ENCODE measurements around the gene GOLM1.
"Not testable (repeated sequence)": the region's sequence is repeated elsewhere in the genome, so short reads cannot be mapped to it uniquely, and the experiment has no call there.

DNA sequence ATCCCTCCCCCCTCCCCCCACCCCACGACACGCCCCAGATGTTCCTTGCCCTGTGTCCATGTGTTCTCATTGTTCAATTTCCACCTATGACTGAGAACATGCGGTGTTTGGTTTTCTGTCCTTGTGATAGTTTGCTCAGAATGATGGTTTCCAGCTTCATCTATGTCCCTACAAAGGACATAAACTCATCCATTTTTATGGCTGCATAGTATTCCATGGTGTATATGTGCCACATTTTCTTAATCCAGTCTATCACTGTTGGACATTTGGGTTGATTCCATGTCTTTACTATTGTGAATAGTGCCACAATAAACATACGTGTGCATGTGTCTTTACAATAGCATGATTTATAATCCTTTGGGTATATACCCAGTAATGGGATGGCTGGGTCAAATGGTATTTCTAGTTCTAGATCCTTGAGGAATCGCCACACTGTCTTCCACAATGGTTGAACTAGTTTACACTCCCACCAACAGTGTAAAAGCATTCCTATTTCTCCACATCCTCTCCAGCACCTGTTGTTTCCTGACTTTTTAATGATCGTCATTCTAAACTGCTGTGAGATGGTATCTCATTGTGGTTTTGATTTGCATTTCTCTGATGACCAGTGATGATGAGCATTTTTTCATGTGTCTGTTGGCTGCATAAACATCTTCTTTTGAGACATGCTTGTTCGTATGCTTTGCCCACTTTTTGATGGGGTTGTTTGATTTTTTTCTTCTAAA lies 51.2 kb downstream of the GOLM1 start:
- TF ChIP-seq, protein P1, sequence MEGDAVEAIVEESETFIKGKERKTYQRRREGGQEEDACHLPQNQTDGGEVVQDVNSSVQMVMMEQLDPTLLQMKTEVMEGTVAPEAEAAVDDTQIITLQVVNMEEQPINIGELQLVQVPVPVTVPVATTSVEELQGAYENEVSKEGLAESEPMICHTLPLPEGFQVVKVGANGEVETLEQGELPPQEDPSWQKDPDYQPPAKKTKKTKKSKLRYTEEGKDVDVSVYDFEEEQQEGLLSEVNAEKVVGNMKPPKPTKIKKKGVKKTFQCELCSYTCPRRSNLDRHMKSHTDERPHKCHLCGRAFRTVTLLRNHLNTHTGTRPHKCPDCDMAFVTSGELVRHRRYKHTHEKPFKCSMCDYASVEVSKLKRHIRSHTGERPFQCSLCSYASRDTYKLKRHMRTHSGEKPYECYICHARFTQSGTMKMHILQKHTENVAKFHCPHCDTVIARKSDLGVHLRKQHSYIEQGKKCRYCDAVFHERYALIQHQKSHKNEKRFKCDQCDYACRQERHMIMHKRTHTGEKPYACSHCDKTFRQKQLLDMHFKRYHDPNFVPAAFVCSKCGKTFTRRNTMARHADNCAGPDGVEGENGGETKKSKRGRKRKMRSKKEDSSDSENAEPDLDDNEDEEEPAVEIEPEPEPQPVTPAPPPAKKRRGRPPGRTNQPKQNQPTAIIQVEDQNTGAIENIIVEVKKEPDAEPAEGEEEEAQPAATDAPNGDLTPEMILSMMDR (conservative IDR thresholded peaks at IDR 0.05 in 1 of 2, IDR thresholded peaks at IDR 0.05 in 1 of 2; ENCODE audit: extremely low read depth in 1 of 2, insufficient read depth in 1 of 2, low read depth in 1 of 2, low read length in 2 of 2) = not testable (repeated sequence)
- not testable (repeated sequence) for TF ChIP-seq EZH2 (IDR thresholded peaks at IDR 0.05; ENCODE audit: borderline replicate concordance, low read length)

Data from mammary epithelial cell (primary cell).